Measurements from ENCODE around the gene FMNL3.
A peak's percentile ranks its signal among the peaks of the same experiment; 100 is the strongest.
"Not testable (repeated sequence)": the region's sequence is repeated elsewhere in the genome, so short reads cannot be mapped to it uniquely, and the experiment has no call there.

FMNL3 gene

GRCh38 chr12:49707128-49707811 lies at the start of gene FMNL3:
TSS of gene FMNL3 (minus strand) at chr12:49707405. CDS start at chr12:49707180, 225 bp downstream.
- DNase-seq, result peak; percentile 96

GRCh38 chr12:49750996-49751393 lies 43.8 kb upstream of the FMNL3 start:
- DNase-seq, result no peak

GRCh38 chr12:49750027-49750995 lies 43.1 kb upstream of the FMNL3 start:
- DNase-seq, result no peak

- DNase-seq, result no peak
Measured at GRCh38 chr12:49748800-49749199, 41.6 kb upstream of the FMNL3 start.

GRCh38 chr12:49748306-49748705 lies 41.1 kb upstream of the FMNL3 start:
- DNase-seq, result no peak

GRCh38 chr12:49744363-49744885 lies 37.2 kb upstream of the FMNL3 start:
- no peak for DNase-seq

- no peak for DNase-seq
Measured at GRCh38 chr12:49741882-49742620, 34.8 kb upstream of the FMNL3 start.

- DNase-seq, result peak; percentile 100
Measured at GRCh38 chr12:49740930-49741881, 34.0 kb upstream of the FMNL3 start, which contains the start of gene TMBIM6. TSS of gene TMBIM6 (plus strand) at chr12:49741557. CDS start at chr12:49752494, 10,937 bp downstream.

GRCh38 chr12:49740277-49740676 lies 33.1 kb upstream of the FMNL3 start:
- DNase-seq, result not testable (repeated sequence)

- DNase-seq, result not testable (repeated sequence)
Measured at GRCh38 chr12:49738721-49739120, 31.5 kb upstream of the FMNL3 start.

- not testable (repeated sequence) for DNase-seq
Measured at GRCh38 chr12:49734900-49735299, 27.7 kb upstream of the FMNL3 start.

- no peak for DNase-seq
Measured at GRCh38 chr12:49733219-49734017, 26.2 kb upstream of the FMNL3 start.

- DNase-seq, result no peak
Measured at GRCh38 chr12:49730568-49731101, 23.4 kb upstream of the FMNL3 start.

GRCh38 chr12:49730050-49730449 lies 22.8 kb upstream of the FMNL3 start:
- no peak for DNase-seq

- DNase-seq, result no peak
Measured at GRCh38 chr12:49728446-49728845, 21.2 kb upstream of the FMNL3 start.

GRCh38 chr12:49721355-49721754 lies 14.2 kb upstream of the FMNL3 start:
- not testable (repeated sequence) for DNase-seq

- no peak for DNase-seq
Measured at GRCh38 chr12:49720214-49720613, 13.0 kb upstream of the FMNL3 start.

- DNase-seq, result not testable (repeated sequence)
Measured at GRCh38 chr12:49717800-49718199, 10.6 kb upstream of the FMNL3 start.

- no peak for DNase-seq
Measured at GRCh38 chr12:49716553-49716952, 9.3 kb upstream of the FMNL3 start.

GRCh38 chr12:49713952-49714351 lies 6.7 kb upstream of the FMNL3 start:
- DNase-seq, result not testable (repeated sequence)
